GM21526 (cell line): Measurements from ENCODE around the gene HOXB4.
"Not testable (repeated sequence)": the region's sequence is repeated elsewhere in the genome, so short reads cannot be mapped to it uniquely, and the experiment has no call there.

Source experiments
- ATAC-seq: cut with Tn5 transposase; IDR thresholded peaks from one replicate; pipeline ENCODE4 v1.9.1; 2021; ENCODE audit warnings: moderate library complexity; ENCODE audit not compliant: unreplicated experiment, low FRiP score

HOXB4 gene

DNA sequence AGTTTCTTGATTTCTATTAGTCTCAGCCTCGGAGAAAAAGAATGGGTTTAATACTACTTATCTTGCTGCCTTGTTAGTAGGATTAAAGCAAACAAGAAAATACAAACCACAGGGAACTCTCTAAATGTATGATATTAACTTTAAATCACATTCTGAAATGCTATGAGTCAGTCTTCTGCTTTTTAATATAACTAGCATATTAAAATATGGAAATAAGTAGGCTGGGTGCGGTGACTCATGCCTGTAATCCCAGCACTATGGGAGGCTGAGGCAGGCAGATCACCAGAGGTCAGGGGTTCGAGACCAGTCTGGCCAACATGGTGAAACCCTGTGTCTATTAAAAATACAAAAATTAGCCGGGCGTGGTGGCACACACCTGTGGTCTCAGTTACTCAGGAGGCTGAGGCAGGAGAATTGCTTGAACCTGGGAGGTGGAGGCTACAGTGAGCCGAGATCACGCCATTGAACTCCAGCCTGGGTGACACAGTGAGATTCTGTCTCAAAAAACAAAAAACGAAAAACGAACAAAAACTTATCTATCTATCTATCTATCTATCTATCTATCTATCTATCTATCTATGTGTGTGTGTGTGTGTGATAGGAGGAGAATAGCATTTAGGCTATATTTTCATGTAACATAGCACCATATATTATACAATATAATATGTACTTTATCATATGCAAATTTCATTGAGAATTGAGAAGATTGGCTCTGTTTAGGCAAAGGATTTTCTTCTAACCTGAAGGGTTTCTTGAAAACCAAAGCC, 42.2 kb downstream of the HOXB4 start:
- not testable (repeated sequence) for ATAC-seq

DNA sequence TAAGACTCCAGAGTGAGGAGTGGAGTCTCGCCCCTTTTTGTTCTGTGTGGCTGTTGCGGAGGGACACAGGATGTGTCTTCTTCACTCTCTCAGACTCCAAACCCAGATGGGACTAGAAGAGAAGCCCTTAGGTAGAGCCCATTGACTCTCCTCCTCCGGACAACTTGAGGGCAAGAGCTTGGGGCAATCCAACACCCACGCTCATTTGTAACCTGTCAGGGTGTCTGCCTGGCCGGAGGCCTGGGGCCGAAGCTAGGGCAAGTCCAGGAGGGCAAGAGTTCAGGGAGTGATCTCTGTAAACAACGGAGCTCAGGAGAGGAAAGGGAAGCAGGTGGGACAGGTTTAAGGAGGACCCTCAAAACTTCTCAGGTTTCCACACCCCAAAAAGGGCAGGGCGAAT, 45.9 kb downstream of the HOXB4 start:
- no peak for ATAC-seq

DNA sequence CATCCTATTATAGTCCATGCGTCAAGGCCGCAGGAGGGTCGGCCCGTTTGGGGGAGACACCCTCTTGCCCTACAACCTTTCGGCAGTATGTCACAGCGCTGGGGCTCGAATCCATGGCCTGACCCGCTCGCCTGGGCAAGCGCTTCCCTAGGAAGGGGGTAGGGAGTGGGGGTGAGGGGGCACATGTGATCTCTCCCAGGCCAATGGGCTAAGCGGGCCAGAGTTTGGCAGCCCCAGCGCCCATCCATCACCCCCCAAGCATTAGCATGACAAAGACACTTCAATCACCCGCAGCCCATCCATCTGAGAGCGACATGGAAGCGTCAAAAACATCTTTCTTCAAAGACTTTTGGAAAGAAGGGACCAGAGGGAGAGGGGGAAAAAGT, 47.3 kb downstream of the HOXB4 start, which contains the start of gene HOXB1:
Gene HOXB1 (minus strand): TSS at position 125 of the 386 bp plus-strand sequence. CDS start 107 bp downstream, at position 18.
- no peak for ATAC-seq

DNA sequence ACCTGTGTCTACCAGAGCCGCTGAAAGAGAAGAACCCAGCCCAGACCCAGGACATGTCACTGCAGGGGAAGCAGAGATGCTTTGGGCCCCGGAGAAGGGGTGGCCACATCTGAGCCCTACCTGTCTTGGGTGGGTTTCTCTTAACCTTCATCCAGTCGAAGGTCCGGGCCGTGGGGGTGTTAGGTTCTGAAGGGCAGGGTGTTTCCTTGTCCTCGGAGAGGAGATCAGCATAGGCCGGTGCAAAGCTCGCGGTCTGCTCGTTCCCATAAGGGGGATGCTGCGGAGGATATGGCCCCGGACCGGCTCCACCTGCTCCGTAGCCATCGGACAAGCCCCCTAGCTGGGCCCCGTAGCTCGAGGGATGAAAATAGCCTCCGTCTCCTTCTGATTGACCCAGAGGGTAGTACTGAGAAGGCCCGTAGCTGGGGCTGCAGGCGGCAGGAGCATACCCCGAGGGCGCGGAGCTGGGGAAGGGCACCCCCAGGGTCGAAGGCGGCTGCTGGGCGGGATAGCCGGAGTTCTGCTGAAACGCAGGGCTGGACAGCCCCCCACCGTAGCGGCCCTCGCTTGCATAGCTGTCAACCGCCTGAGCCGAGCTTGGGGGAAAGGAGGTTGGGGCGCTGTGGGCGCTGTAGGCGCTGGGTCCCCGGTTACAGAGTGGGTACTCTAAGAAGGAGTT, 47.8 kb downstream of the HOXB4 start:
- no peak for ATAC-seq

DNA sequence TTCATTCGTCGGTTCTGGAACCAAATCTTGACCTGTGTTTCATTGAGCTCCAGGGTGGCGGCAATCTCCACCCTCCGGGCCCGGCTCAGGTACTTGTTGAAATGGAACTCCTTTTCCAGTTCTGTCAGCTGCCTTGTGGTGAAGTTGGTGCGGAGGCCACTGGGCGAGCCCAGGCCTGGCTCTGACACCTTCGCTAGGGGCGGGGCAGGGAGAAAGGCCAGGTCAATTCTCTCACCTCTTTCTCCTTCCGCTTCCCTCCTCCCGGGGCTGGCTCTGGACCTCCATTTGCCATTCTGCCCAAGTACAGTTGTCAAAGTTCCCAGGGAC, 48.5 kb downstream of the HOXB4 start:
- no peak for ATAC-seq

DNA sequence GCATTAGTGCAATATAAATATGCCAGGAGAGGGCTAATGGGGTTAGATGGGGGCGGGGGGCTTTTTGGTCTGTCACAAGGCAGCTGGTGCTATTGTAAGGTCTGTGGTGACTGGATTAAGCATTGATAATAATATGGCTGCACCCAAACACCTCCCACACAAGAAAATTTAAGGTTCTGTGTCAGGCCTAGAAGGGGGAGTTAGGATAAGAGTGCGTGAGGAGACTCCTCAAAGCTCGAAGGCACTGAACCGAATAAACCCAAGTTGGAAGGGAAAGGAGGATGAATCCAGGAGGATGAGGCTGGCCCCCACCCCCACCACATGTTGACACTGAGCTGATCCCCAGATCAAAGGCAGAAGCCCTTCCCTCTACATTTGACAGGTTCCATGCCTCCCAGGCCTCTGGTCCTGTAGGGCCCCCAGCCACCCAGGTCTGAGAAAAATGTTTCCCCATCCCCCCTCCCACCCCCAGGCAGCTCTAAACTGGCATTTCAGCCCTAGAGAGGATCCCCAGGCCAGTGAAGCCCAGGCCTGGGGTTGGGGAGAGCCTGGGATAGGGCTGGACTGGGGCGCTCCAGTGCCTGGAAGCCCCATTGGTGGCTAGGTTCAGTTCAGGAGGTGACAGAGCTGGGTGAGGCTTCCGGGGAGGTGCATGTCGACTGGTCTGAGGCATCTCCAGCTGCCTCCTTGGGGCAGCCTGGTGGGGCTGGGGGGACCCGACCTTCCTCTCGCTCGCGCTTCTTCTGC, 49.0 kb downstream of the HOXB4 start:
- no peak for ATAC-seq

DNA sequence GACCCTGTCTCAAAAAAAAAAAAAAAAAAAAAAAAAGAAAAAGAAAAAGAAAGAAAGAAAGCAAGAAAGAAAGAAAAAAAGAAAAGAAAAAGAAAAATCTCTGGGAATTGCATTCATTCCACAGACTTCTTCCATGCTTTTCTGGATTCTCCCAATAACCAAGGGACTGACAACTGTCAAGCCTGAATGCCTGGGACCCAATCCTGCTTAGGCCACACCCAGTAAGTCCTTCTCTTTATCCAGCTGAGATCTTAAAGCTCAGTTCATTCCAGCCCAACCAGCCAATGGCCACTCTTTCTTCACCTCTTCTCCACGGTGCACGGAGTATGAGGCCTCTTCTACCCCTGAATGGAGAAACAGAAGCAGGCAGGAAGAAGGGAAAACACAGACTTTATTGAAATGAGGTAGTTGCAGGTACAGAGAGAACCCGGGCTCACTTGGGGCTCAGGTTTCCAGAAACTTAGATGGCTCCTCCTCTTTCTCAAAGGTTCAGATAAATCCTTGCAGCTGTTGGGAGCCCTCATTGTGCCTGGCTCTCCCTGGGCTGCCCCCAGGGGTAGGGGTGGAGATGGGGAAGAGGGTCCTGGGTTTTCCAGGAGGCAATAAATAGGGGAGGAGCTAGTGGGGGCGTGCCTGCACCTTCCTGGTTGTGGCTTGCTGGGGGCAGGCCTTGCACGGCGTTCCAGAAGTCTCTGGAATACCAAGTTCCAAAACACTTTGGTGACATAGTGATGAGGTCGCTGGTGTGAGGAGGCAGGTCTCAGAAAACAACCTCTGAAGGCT, 49.8 kb downstream of the HOXB4 start:
- no peak for ATAC-seq

DNA sequence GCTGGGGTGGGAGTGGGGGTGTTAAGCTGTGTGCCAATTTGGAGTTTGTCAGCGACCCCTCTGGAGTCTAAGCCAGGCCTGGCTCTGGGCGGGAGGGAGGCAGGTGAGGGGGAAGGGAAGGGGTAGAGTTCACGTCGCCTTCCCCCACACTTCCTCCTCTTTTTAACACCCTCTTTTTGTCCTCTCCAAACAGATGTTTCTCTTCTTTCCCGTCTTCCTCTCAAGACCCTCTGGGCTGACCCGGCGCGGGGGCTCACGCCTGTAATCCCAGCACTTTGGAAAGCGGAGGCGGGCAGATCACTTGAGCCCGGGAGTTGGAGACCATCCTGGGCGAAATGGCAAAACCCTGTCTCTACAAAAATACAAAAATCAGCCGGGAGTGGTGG, 50.6 kb downstream of the HOXB4 start:
- ATAC-seq = no peak

DNA sequence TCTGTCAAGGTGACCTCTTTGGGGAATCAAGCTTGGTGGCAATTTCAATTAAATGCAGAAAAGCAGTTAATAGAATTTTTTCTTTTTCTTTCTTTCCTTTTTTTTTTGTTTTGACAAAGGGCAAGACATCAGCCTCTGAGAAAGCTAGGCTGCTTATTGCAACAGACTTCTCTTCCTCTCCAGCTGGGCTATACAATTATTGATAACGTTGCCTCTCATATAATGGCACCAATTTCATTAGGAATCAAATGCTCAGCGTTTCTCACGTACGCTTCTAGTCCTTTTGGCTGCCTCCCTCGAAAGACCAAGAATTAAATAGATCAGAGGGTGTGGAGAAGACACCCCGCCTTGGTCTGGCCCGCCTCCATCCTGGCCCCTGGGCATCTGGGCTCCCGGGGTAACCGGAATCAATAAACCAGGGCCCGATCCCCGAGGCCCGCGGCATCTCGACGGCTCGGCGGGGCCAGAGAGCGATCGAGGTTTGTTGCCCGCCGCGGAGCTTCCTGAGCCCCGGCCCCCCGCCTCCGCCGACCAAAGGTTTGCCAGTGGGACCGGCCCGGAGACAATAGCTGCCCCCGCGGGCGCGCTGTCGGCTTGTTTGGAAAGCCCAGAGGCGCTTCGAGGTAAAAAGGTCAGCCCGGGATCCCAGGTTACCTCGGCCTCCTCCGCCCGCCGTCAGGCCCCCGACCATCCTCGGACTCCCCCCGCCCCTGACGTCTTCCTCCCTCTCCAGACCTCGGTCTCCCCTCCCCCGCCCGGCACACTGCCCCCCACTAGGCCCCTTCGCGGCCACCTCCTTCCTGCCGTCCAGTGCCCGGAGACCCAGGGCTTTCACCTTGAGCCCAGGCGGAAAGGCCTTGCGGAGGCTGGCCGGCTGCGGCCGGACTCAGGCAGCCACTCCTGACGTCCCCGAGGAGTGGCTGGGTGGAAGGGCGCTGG, 51.3 kb downstream of the HOXB4 start:
- no peak for ATAC-seq
